IPS DF 4.7 (cell line): ENCODE data around the gene AP3S2.

Source experiments
- DNase-seq: peaks from one replicate; pipeline ENCODE4 v3.0.0-alpha.2; 2013; ENCODE audit warnings: low spot score; ENCODE audit errors: extremely low read depth

AP3S2 gene

GRCh38 chr15:89780601-89781000 is 113.2 kb downstream of the AP3S2 start:
- no peak for DNase-seq
